PC-9 (cell line): ENCODE data around the gene CABYR. TPM values are rescaled to one million over a fixed set of nuclear protein-coding genes. Genes with fewer than 3 reads are reported as not detected.

Experiments used
- BruUV-seq: library from RNA; stranded (reverse); fragments of 400-500 nt; replicated peaks from 2 replicates; lab custom pipeline; 2021; lab: Mats Ljungman, UMichigan
- CTCF ChIA-PET: fragments of 300-600 bp; sonication (Branson Sonifier 250); formaldehyde crosslinking; loops from one replicate; lab custom pipeline; 2022; ENCODE audit warnings: antibody characterized with exemption; lab: Charles Lee
- POLR2A ChIA-PET: fragments of 300-600 bp; sonication (Branson Sonifier 250); formaldehyde crosslinking; loops from one replicate; lab custom pipeline; 2022; ENCODE audit warnings: antibody characterized with exemption; ENCODE audit not compliant: unreplicated experiment; lab: Charles Lee
- DNase-seq, 2 experiments: peaks; one replicate each; pipeline versions ENCODE4 v3.0.0 to v3.0.0-alpha.2; 2015 to 2022; ENCODE audit warnings: mixed read lengths in 1 of 2
- H2AFZ ChIP-seq: fragments of 200-600 bp; sonication (generic); 2 replicates; pipeline ENCODE4 v1.8.1; 2017; ENCODE audit warnings: antibody characterized with exemption
- H3F3A ChIP-seq: fragments of 200-600 bp; sonication (generic); 2 replicates; pipeline ENCODE4 v1.8.1; 2017; ENCODE audit warnings: antibody characterized with exemption, mild to moderate bottlenecking, low read depth; ENCODE audit not compliant: insufficient read depth
- H3K27ac ChIP-seq: fragments of 200-600 bp; sonication (generic); 2 replicates; pipeline ENCODE4 v1.6.1; 2016; ENCODE audit warnings: mixed run types
- H3K27me3 ChIP-seq: fragments of 200-600 bp; sonication (generic); 2 replicates; pipeline ENCODE4 v1.6.1; 2016; ENCODE audit warnings: low read depth, mixed run types; ENCODE audit not compliant: insufficient read depth
- H3K36me3 ChIP-seq: fragments of 200-600 bp; sonication (generic); 2 replicates; pipeline ENCODE4 v1.6.1; 2016; ENCODE audit warnings: low read depth, mixed run types
- H3K4me1 ChIP-seq: fragments of 200-600 bp; sonication (generic); replicated peaks from 2 replicates; pipeline ENCODE4 v1.6.1; 2016; ENCODE audit warnings: mixed run types; ENCODE audit not compliant: insufficient read depth
- H3K4me2 ChIP-seq: fragments of 200-600 bp; sonication (generic); 2 replicates; pipeline ENCODE4 v1.6.1; 2017; ENCODE audit warnings: mixed run types
- H3K4me3 ChIP-seq: fragments of 200-600 bp; sonication (generic); 2 replicates; pipeline ENCODE4 v1.6.1; 2016; ENCODE audit warnings: mixed run types
- H3K79me2 ChIP-seq: fragments of 200-600 bp; sonication (generic); 2 replicates; pipeline ENCODE4 v1.6.1; 2017; ENCODE audit warnings: low read depth, mixed run types
- H3K9me2 ChIP-seq: fragments of 200-600 bp; sonication (generic); 2 replicates; pipeline ENCODE4 v1.8.1; 2017; ENCODE audit warnings: mild to moderate bottlenecking; ENCODE audit not compliant: insufficient read depth
- H3K9me3 ChIP-seq: fragments of 200-600 bp; sonication (generic); 2 replicates; pipeline ENCODE4 v1.8.1; 2016; ENCODE audit warnings: low read depth; ENCODE audit not compliant: insufficient read depth
- H4K20me1 ChIP-seq: fragments of 200-600 bp; sonication (generic); 2 replicates; pipeline ENCODE4 v1.8.1; 2017; ENCODE audit not compliant: insufficient read depth
- CTCF ChIP-seq: fragments of 200-600 bp; sonication (generic); conservative IDR thresholded peaks from 2 replicates; pipeline ENCODE4 v1.6.1; 2017; ENCODE audit warnings: mixed run types, antibody characterized with exemption, mild to moderate bottlenecking, moderate library complexity
- EZH2 ChIP-seq: fragments of 200-600 bp; sonication (generic); IDR thresholded peaks from 2 replicates; pipeline ENCODE4 v1.8.0; 2017; ENCODE audit warnings: antibody characterized with exemption, low read depth
- intact Hi-C: fragments of 100-400 bp; cut with micrococcal nuclease; formaldehyde crosslinking; loops from one replicate; pipeline ENCODE4 v1.10.0; 2022; ENCODE audit not compliant: unreplicated experiment
- total RNA-seq: library from RNA; stranded (reverse); gene quantifications from 2 replicates; pipeline ENCODE4 v1.2.3, GENCODE V29; 2021

The CABYR gene
- total RNA-seq, 1 experiment from 2014 or later, result 32.4 TPM

- no peaks in the 10 kb centered on the region for H3K36me3 ChIP-seq
- H3K27ac ChIP-seq, result no peak overlapping the region
- H3K27me3 ChIP-seq, result no peaks in the 10 kb centered on the region
- H3K79me2 ChIP-seq, result no peaks in the 10 kb centered on the region
- no peak overlapping the region for H3K4me2 ChIP-seq
- no peak overlapping the region for H3K4me3 ChIP-seq
- H3K4me1 ChIP-seq, result no peaks in the 10 kb centered on the region
- H4K20me1 ChIP-seq, result no peaks in the 10 kb centered on the region
- H3K9me3 ChIP-seq, result no peaks in the 10 kb centered on the region
- BruUV-seq, result no TSS peak
- intact Hi-C loops, result no loop called here
- ChIA-PET POLR2A (no interaction called here), CTCF (no interaction called here)
- H2AFZ ChIP-seq, result no peak overlapping the region
- no peaks in the 10 kb centered on the region for H3F3A ChIP-seq
- H3K9me2 ChIP-seq, result no peaks in the 10 kb centered on the region
- no peak for DNase-seq
- TF ChIP-seq EZH2, result no peak
- no peak for TF ChIP-seq CTCF
Observed at GRCh38 chr18:24200494-24201290, 61.8 kb downstream of the CABYR start.

GRCh38 chr18:24201699-24202687, 63.1 kb downstream of the CABYR start:
- H3K4me3 ChIP-seq, result no peak overlapping the region
- no peaks in the 10 kb centered on the region for H3F3A ChIP-seq
- ChIA-PET POLR2A (interaction anchor here (0.5 kb wide), 1 partner anchor 8 kb away, joined by 4 read pairs; no protein-coding TSS in a partner anchor), CTCF (no interaction called here)
- no peaks in the 10 kb centered on the region for H3K27me3 ChIP-seq
- H4K20me1 ChIP-seq, result no peaks in the 10 kb centered on the region
- H3K9me3 ChIP-seq, result no peaks in the 10 kb centered on the region
- no peak for DNase-seq
- H3K4me2 ChIP-seq, result no peak overlapping the region
- no TSS peak for BruUV-seq
- H2AFZ ChIP-seq, result no peak overlapping the region
- H3K27ac ChIP-seq, result no peak overlapping the region
- no peaks in the 10 kb centered on the region for H3K79me2 ChIP-seq
- intact Hi-C loops, result no loop called here
- H3K4me1 ChIP-seq, result no peaks in the 10 kb centered on the region
- H3K9me2 ChIP-seq, result no peaks in the 10 kb centered on the region
- H3K36me3 ChIP-seq, result no peaks in the 10 kb centered on the region
- TF ChIP-seq EZH2 (no peak), CTCF (no peak)

- intact Hi-C loops, result no loop called here
- Histone ChIP-seq H3K27me3 (no peaks in the 10 kb centered on the region), H3K9me2 (no peaks in the 10 kb centered on the region), H3K27ac (no peak overlapping the region), H4K20me1 (no peaks in the 10 kb centered on the region), H3K79me2 (peaks cover 3% of the 10 kb centered on the region; the same call in 1 of the 2 replicates), H3K9me3 (no peaks in the 10 kb centered on the region), H3F3A (no peaks in the 10 kb centered on the region), H2AFZ (no peak overlapping the region), H3K4me2 (no peak overlapping the region), H3K4me3 (no peak overlapping the region), H3K4me1 (no peaks in the 10 kb centered on the region), H3K36me3 (no peaks in the 10 kb centered on the region)
- CTCF ChIA-PET, result interaction anchor here (0.6 kb wide), 1 partner anchor 131 kb away, joined by 3 read pairs; no protein-coding TSS in a partner anchor
- TF ChIP-seq EZH2 (no peak), CTCF (no peak)
- BruUV-seq, result no TSS peak
- POLR2A ChIA-PET, result no interaction called here
- DNase-seq, result no peak
Observed at GRCh38 chr18:24204904-24205303, 66.0 kb downstream of the CABYR start.
